Osteoblast (primary cell): ENCODE measurements around the gene NOL12. TPM values are rescaled to one million over a fixed set of nuclear protein-coding genes. Genes with fewer than 3 reads are reported as not detected.

Experiments used
- DNase-seq: peaks from one replicate; pipeline ENCODE4 v3.0.0; 2011; ENCODE audit warnings: low spot score, mixed read lengths; ENCODE audit not compliant: insufficient read length; ENCODE audit errors: missing footprints
- H2AFZ ChIP-seq: 2 replicates; pipeline ENCODE4 v1.6.0; 2011; ENCODE audit warnings: mild to moderate bottlenecking, low read length
- H3K27ac ChIP-seq: 2 replicates; pipeline ENCODE4 v1.5.1; 2011; ENCODE audit warnings: mild to moderate bottlenecking, low read depth, low read length, moderate library complexity
- H3K27me3 ChIP-seq: 2 replicates; pipeline ENCODE4 v1.6.0; 2012; ENCODE audit warnings: mild to moderate bottlenecking, control low read depth, inconsistent platforms, low read length, moderate library complexity; ENCODE audit not compliant: insufficient read depth
- H3K36me3 ChIP-seq: 2 replicates; pipeline ENCODE4 v1.5.1; 2011; ENCODE audit warnings: mild to moderate bottlenecking, low read length, control low read depth, moderate library complexity; ENCODE audit not compliant: insufficient read depth
- H3K4me1 ChIP-seq: 2 replicates; pipeline ENCODE4 v1.5.1; 2011; ENCODE audit warnings: mild to moderate bottlenecking, low read length, control low read depth, moderate library complexity; ENCODE audit not compliant: insufficient read depth
- H3K4me2 ChIP-seq: 2 replicates; pipeline ENCODE4 v1.6.0; 2011; ENCODE audit warnings: mild to moderate bottlenecking, low read length; ENCODE audit not compliant: insufficient read depth
- H3K4me3 ChIP-seq: fragments of 200-600 bp; sonication (generic); 3 replicates; pipeline ENCODE4 v1.5.1; 2012; ENCODE audit warnings: mild to moderate bottlenecking, low read length, inconsistent platforms; ENCODE audit not compliant: insufficient read depth
- H3K79me2 ChIP-seq: 2 replicates; pipeline ENCODE4 v1.6.0; 2012; ENCODE audit warnings: mild to moderate bottlenecking, low read length, control low read depth, inconsistent platforms; ENCODE audit not compliant: insufficient read depth
- H3K9me3 ChIP-seq: 2 replicates; pipeline ENCODE4 v1.5.1; 2011; ENCODE audit warnings: low read depth, low read length, control low read depth
- H4K20me1 ChIP-seq: 2 replicates; pipeline ENCODE4 v1.6.0; 2012; ENCODE audit warnings: mild to moderate bottlenecking, low read length, control low read depth; ENCODE audit not compliant: insufficient read depth
- CTCF ChIP-seq: IDR thresholded peaks from 2 replicates; pipeline ENCODE4 v1.5.1; 2011; ENCODE audit warnings: mild to moderate bottlenecking, low read depth, low read length, moderate library complexity; ENCODE audit errors: extremely low read depth
- total RNA-seq: library from RNA; depleted of rRNA; stranded (reverse); fragments of >200 nt; gene quantifications from 2 replicates; pipeline ENCODE4 v1.2.3, GENCODE V29; 2012

NOL12 gene
- total RNA-seq, 1 donor: 9.0 TPM

- peak; percentile 87 for DNase-seq
- TF ChIP-seq CTCF: no peak
- peak overlapping the region; percentile 49 for H3K27ac ChIP-seq
These were observed 16.6 kb upstream of the NOL12 start for GRCh38 chr22:37669586-37669985.

DNA sequence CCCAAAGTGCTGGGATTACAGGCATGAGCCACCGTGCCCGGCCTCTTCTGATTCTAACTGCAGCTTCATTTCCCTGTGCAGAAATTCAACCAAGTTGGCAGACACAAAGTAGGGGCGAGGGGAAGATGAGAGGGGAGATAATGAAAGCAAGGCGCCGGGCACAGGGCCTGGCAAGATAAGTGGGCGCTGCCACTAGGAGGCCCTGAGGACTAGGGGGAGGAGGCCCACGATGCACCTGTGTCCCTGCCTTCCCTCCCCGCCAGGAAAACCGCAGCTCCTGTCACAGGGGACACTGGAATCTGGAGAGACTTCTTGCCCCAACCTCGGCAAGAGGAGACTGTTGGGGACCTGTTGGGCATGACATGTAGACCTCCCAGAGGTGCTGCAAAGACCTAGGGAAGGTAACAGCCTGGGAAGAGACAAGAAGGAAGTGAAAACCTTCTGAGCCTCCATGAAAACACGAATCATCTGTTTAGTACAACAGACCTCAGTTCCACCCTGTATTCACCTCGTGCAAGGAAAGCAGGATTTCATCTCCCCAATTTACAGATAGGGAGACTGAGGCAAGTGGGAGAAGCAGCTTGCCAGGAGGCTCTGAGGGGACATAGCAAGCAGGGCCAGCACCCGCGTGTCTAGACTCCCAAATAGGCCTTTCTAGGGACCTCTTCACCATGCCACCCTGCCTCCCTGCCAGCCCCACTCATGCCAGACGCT, 13.8 kb upstream of the NOL12 start:
- peaks cover 13% of the 10 kb centered on the region for H3K4me1 ChIP-seq
- peaks cover 18% of the 10 kb centered on the region for H3K79me2 ChIP-seq
- no peak overlapping the region for H2AFZ ChIP-seq
- peaks cover 14% of the 10 kb centered on the region for H4K20me1 ChIP-seq
- no peaks in the 10 kb centered on the region for H3K27me3 ChIP-seq
- no peak overlapping the region for H3K27ac ChIP-seq
- peak; percentile 19 for DNase-seq
- no peaks in the 10 kb centered on the region for H3K9me3 ChIP-seq
- no peak overlapping the region for H3K4me3 ChIP-seq
- H3K4me2 ChIP-seq: no peak overlapping the region
- no peak for TF ChIP-seq CTCF
- H3K36me3 ChIP-seq: peaks cover under 1% of the 10 kb centered on the region

More at GRCh38 chr22:37669586-37669985, 16.6 kb upstream of the NOL12 start:
- Histone ChIP-seq H3K36me3 (peaks cover 4% of the 10 kb centered on the region), H2AFZ (peak overlapping the region; percentile 18), H3K79me2 (peaks cover 15% of the 10 kb centered on the region), H3K27me3 (no peaks in the 10 kb centered on the region), H3K9me3 (no peaks in the 10 kb centered on the region), H3K4me2 (peak overlapping the region; percentile 75), H3K4me1 (peaks cover 8% of the 10 kb centered on the region), H3K4me3 (peak overlapping the region; percentile 45), H4K20me1 (no peaks in the 10 kb centered on the region)

DNA sequence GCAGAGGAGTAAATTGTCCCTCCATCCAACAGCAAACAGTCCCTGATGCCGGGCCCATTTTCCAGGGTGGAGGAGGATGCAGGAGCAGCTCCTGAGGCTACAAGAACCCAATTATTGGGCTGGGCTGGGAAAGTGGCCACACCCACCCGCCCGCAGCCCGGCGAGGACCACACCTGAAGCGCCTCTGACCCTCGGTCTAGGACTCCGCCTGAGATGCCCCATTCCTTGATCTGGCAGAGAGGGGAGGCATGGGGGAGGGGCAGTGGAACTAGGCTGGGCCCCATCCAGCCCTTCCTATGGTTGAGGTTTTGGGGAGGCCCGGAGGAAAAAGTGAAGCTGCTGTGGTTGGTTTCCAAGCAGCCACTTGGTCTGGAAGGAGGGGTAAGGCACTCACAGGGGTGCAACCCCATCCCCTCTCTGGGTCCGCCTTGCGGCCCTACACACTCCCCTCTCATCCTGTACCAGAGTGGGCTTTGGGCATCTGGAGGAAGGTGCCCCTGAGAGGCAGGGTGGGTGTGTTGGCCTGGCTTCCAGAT, 13.2 kb upstream of the NOL12 start:
- no peaks in the 10 kb centered on the region for H3K9me3 ChIP-seq
- H2AFZ ChIP-seq: no peak overlapping the region
- peaks cover 17% of the 10 kb centered on the region for H3K4me1 ChIP-seq
- peaks cover 23% of the 10 kb centered on the region for H3K79me2 ChIP-seq
- TF ChIP-seq CTCF: no peak
- H3K27ac ChIP-seq: no peak overlapping the region
- peak; percentile 38 for DNase-seq
- H3K27me3 ChIP-seq: no peaks in the 10 kb centered on the region
- H4K20me1 ChIP-seq: peaks cover 18% of the 10 kb centered on the region
- peaks cover 7% of the 10 kb centered on the region for H3K36me3 ChIP-seq
- no peak overlapping the region for H3K4me2 ChIP-seq
- no peak overlapping the region for H3K4me3 ChIP-seq

DNA sequence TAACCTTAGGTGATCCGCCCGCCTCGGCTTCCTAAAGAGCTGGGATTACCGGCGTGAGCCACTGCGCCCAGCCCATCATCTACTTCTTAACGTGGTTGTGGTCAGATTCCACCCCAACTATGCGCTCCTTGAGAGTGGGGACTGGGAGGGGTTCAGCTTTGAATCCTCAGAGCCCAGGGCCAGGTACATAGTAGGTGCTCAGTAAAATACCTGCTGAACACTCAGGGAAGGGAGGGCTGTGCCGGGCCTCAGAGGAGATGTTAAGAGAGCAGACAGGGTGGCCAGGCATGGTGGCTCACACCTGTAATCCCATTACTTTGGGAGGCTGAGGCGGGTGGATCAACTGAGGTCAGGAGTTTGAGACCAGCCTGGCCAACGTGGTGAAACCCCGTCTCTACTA, 11.9 kb upstream of the NOL12 start:
- Histone ChIP-seq H3K9me3 (no peaks in the 10 kb centered on the region), H3K4me1 (peaks cover 21% of the 10 kb centered on the region), H3K36me3 (peaks cover 16% of the 10 kb centered on the region), H2AFZ (no peak overlapping the region), H4K20me1 (peaks cover 23% of the 10 kb centered on the region), H3K4me2 (no peak overlapping the region), H3K27me3 (no peaks in the 10 kb centered on the region), H3K4me3 (no peak overlapping the region), H3K79me2 (peaks cover 28% of the 10 kb centered on the region), H3K27ac (peak overlapping the region; percentile 13)
- no peak for TF ChIP-seq CTCF
- no peak for DNase-seq
